Measurements from ENCODE around the gene SYNCRIP. TPM values are rescaled to one million over a fixed set of nuclear protein-coding genes. Genes with fewer than 3 reads are reported as not detected.

The SYNCRIP gene
- polyA plus RNA-seq, 1 donor from 2014 or later: 111 TPM

DNA sequence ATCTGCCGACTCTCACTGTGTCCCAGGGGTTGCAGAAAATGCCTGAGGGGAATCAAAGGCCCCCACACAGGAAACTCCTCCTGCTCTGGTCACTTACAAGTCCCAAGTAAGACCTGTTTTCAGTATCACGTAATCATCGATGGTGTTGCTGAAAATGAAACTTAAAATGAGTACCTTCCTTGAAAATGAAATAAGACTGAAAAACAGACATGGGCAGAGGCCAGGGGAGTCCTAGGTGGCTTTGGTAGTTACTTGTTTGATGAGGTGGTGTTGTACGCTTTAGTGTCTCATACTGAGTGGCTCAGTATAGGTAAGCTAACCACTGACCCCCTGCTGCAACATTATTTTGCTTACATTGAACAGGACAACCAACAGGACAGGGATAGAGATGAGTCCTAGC, 43.0 kb upstream of the SYNCRIP start (continued):
- TF ChIP-seq TAF1 (IDR thresholded peaks at IDR 0.05; ENCODE audit: low read depth): no peak

DNA sequence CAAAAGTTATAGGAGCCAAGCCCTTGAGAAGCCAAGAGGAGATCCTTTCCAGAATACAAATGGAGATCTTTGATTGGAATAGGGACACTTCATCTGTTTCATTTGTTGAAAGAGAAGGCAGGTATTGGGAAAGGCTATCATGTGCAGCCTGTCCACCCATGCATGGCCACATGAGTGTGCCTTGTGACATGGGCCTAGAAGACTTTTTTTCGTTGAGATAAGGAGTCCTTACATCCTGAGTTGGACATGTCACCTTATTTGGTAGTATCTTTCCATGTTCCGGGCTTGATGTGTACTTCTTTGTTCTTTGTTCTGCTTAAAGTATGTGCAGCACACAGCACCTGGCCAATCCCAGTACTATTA, 42.1 kb upstream of the SYNCRIP start:
- H3K36me3 ChIP-seq (ENCODE audit: insufficient read depth, low read length): no peaks in the 10 kb centered on the region
- no peaks in the 10 kb centered on the region for H3F3A ChIP-seq (ENCODE audit: insufficient read depth, low read length, poor library complexity, severe bottlenecking)
- H3K9me3 ChIP-seq (ENCODE audit: low read length): no peaks in the 10 kb centered on the region
- no peak overlapping the region for H3K9ac ChIP-seq (ENCODE audit: low read length)
- H3K9me2 ChIP-seq (ENCODE audit: insufficient read depth, low read length): no peaks in the 10 kb centered on the region
- H3K27me3 ChIP-seq (ENCODE audit: insufficient read depth, low read depth, low read length): no peaks in the 10 kb centered on the region
- H3K4me2 ChIP-seq (ENCODE audit: low read length): no peak overlapping the region
- no peak overlapping the region for H3K4me3 ChIP-seq (ENCODE audit: low read length)
- TF ChIP-seq MXI1 (conservative IDR thresholded peaks at IDR 0.05; ENCODE audit: poor library complexity, severe bottlenecking) (no peak), SMC3 (conservative IDR thresholded peaks at IDR 0.05; ENCODE audit: poor library complexity) (no peak), TAF1 (IDR thresholded peaks at IDR 0.05; ENCODE audit: low read depth) (no peak), RAD21 (conservative IDR thresholded peaks at IDR 0.05) (no peak), EZH2 (IDR thresholded peaks at IDR 0.05; ENCODE audit: borderline replicate concordance, insufficient read depth, low read length, poor library complexity, severe bottlenecking) (no peak), EP300 (conservative IDR thresholded peaks at IDR 0.05; ENCODE audit: poor library complexity, severe bottlenecking) (no peak), POLR2AphosphoS5 (IDR thresholded peaks at IDR 0.05) (no peak)
- TF ChIP-seq, protein P1, sequence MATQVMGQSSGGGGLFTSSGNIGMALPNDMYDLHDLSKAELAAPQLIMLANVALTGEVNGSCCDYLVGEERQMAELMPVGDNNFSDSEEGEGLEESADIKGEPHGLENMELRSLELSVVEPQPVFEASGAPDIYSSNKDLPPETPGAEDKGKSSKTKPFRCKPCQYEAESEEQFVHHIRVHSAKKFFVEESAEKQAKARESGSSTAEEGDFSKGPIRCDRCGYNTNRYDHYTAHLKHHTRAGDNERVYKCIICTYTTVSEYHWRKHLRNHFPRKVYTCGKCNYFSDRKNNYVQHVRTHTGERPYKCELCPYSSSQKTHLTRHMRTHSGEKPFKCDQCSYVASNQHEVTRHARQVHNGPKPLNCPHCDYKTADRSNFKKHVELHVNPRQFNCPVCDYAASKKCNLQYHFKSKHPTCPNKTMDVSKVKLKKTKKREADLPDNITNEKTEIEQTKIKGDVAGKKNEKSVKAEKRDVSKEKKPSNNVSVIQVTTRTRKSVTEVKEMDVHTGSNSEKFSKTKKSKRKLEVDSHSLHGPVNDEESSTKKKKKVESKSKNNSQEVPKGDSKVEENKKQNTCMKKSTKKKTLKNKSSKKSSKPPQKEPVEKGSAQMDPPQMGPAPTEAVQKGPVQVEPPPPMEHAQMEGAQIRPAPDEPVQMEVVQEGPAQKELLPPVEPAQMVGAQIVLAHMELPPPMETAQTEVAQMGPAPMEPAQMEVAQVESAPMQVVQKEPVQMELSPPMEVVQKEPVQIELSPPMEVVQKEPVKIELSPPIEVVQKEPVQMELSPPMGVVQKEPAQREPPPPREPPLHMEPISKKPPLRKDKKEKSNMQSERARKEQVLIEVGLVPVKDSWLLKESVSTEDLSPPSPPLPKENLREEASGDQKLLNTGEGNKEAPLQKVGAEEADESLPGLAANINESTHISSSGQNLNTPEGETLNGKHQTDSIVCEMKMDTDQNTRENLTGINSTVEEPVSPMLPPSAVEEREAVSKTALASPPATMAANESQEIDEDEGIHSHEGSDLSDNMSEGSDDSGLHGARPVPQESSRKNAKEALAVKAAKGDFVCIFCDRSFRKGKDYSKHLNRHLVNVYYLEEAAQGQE (IDR thresholded peaks at IDR 0.05; ENCODE audit: borderline replicate concordance): no peak
- TF ChIP-seq, protein P2, sequence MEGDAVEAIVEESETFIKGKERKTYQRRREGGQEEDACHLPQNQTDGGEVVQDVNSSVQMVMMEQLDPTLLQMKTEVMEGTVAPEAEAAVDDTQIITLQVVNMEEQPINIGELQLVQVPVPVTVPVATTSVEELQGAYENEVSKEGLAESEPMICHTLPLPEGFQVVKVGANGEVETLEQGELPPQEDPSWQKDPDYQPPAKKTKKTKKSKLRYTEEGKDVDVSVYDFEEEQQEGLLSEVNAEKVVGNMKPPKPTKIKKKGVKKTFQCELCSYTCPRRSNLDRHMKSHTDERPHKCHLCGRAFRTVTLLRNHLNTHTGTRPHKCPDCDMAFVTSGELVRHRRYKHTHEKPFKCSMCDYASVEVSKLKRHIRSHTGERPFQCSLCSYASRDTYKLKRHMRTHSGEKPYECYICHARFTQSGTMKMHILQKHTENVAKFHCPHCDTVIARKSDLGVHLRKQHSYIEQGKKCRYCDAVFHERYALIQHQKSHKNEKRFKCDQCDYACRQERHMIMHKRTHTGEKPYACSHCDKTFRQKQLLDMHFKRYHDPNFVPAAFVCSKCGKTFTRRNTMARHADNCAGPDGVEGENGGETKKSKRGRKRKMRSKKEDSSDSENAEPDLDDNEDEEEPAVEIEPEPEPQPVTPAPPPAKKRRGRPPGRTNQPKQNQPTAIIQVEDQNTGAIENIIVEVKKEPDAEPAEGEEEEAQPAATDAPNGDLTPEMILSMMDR (IDR thresholded peaks at IDR 0.05; ENCODE audit: poor library complexity, severe bottlenecking): no peak
- H2AFZ ChIP-seq (ENCODE audit: low read depth, low read length): no peak overlapping the region
- no peaks in the 10 kb centered on the region for H4K20me1 ChIP-seq (ENCODE audit: insufficient read depth)
- no peak overlapping the region for H3K27ac ChIP-seq (ENCODE audit: low read length)
- no peaks in the 10 kb centered on the region for H3K79me2 ChIP-seq (replicated peaks; ENCODE audit: insufficient read depth, low read length)

- no peaks in the 10 kb centered on the region for H3K9me2 ChIP-seq (ENCODE audit: insufficient read depth, low read length)
Observed at GRCh38 chr6:85684133-85684808, 41.6 kb upstream of the SYNCRIP start.

More at GRCh38 chr6:85684133-85684808, 41.6 kb upstream of the SYNCRIP start:
- no peak overlapping the region for H3K4me2 ChIP-seq (ENCODE audit: low read length)
- no peaks in the 10 kb centered on the region for H3F3A ChIP-seq (ENCODE audit: insufficient read depth, low read length, poor library complexity, severe bottlenecking)
- no peaks in the 10 kb centered on the region for H3K36me3 ChIP-seq (ENCODE audit: insufficient read depth, low read length)
- H3K27me3 ChIP-seq (ENCODE audit: insufficient read depth, low read depth, low read length): no peaks in the 10 kb centered on the region
- no peak overlapping the region for H3K27ac ChIP-seq (ENCODE audit: low read length)
- no peaks in the 10 kb centered on the region for H4K20me1 ChIP-seq (ENCODE audit: insufficient read depth)
- TF ChIP-seq SMC3 (conservative IDR thresholded peaks at IDR 0.05; ENCODE audit: poor library complexity) (no peak), EP300 (conservative IDR thresholded peaks at IDR 0.05; ENCODE audit: poor library complexity, severe bottlenecking) (no peak), EZH2 (IDR thresholded peaks at IDR 0.05; ENCODE audit: borderline replicate concordance, insufficient read depth, low read length, poor library complexity, severe bottlenecking) (no peak), RAD21 (conservative IDR thresholded peaks at IDR 0.05) (no peak), POLR2AphosphoS5 (IDR thresholded peaks at IDR 0.05) (no peak), MXI1 (conservative IDR thresholded peaks at IDR 0.05; ENCODE audit: poor library complexity, severe bottlenecking) (no peak), TAF1 (IDR thresholded peaks at IDR 0.05; ENCODE audit: low read depth) (no peak)
- TF ChIP-seq, protein P1 (IDR thresholded peaks at IDR 0.05; ENCODE audit: borderline replicate concordance): no peak
- TF ChIP-seq, protein P2 (IDR thresholded peaks at IDR 0.05; ENCODE audit: poor library complexity, severe bottlenecking): no peak
- H2AFZ ChIP-seq (ENCODE audit: low read depth, low read length): no peak overlapping the region
- no peaks in the 10 kb centered on the region for H3K9me3 ChIP-seq (ENCODE audit: low read length)
- no peaks in the 10 kb centered on the region for H3K79me2 ChIP-seq (replicated peaks; ENCODE audit: insufficient read depth, low read length)
- H3K9ac ChIP-seq (ENCODE audit: low read length): no peak overlapping the region
- no peak overlapping the region for H3K4me3 ChIP-seq (ENCODE audit: low read length)

Measured in neural cell (in vitro differentiated cells).